Endothelial cell of umbilical vein (primary cell): ENCODE measurements around the gene FBLIM1.

Source experiments
- EZH2 ChIP-seq: IDR thresholded peaks from 2 replicates; pipeline ENCODE4 v1.6.1; 2012; ENCODE audit warnings: borderline replicate concordance, low read depth, mild to moderate bottlenecking, moderate library complexity, low read length, inconsistent platforms; ENCODE audit not compliant: severe bottlenecking
- POLR2A ChIP-seq: IDR thresholded peaks from 2 replicates; pipeline ENCODE4 v1.6.1; 2012; ENCODE audit warnings: low read depth, mild to moderate bottlenecking, control low read depth, low read length
- TF ChIP-seq, protein P1 (sequence below): IDR thresholded peaks from 2 replicates; pipeline ENCODE4 v1.6.1; 2011; ENCODE audit not compliant: insufficient read depth, insufficient read length

DNA sequence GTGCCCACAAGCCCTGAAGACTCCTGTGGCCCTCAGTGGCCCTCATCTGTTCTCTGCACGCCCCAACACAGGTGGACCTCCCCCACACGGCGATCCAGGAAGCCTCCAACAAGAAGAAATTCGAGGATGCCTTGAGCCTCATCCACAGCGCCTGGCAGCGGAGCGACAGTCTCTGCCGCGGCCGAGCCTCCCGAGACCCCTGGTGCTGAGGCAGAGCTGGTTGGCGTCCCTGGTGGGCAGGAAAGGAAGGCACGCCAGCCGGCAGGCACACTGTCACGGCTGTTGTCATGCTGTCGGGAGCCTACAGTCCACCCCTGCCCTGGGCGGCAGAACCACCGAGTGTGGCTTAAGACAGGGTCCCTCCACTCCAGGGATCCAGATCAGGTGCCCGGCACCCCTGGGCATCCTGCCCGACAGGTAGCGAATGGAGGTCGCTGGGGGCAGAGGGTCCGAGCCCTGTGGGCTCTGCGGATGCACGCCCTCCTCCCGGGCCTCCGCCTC, 24.8 kb upstream of the FBLIM1 start:
- TF ChIP-seq EZH2 (no peak), POLR2A (no peak)
- TF ChIP-seq, protein P1, sequence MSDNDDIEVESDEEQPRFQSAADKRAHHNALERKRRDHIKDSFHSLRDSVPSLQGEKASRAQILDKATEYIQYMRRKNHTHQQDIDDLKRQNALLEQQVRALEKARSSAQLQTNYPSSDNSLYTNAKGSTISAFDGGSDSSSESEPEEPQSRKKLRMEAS = no peak
